T-helper 1 cell treated with Interleukin-12 subunit alpha and Interleukin-12 subunit beta and Interleukin-4 antibody, amounts not matched to agents 30 ng/mL and 1 ng/mL, for 36 hours (primary cell): ENCODE results near the gene TMEM80. TPM values are rescaled to one million over a fixed set of nuclear protein-coding genes. Genes with fewer than 3 reads are reported as not detected.

Source experiments
- intact Hi-C: fragments of 100-400 bp; cut with micrococcal nuclease; formaldehyde crosslinking; loops from one replicate; pipeline ENCODE4 v1.15.1; 2024
- total RNA-seq: library from RNA; stranded (reverse); gene quantifications from 2 replicates; pipeline ENCODE4 v1.2.3, GENCODE V29; 2022

TMEM80 gene
- total RNA-seq, 1 donor from 2014 or later = 27.8 TPM

- intact Hi-C loops = loop anchor here (5.0 kb wide), 1 partner anchor 214 kb away; the partner anchor contains the start of gene CHID1
Measured at GRCh38 chr11:698493-699115, 3.0 kb downstream of the TMEM80 start.

- intact Hi-C loops = loop anchor here (5.0 kb wide), 1 partner anchor 213 kb away; the partner anchor contains the start of gene CHID1
Measured at GRCh38 chr11:699116-699508, 3.5 kb downstream of the TMEM80 start.

DNA sequence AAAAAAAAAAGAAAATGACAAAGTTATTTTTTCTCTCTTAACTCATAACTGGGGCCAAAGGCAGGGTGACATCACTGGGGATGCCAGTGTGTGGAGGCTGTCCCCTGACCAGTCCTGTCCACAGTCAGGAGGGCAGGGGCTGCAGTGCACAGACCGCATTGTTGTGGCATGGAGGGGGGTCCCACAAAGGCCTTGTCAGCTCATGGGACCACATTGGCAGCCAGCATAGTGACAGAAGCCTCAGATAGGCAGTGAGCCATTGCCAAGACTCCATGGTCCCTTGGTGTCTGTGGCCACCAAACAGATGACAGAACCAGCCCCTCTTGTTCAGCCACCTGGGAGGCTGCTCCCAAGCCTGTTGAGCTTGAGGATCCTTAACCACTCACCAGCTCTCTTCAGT lies 4.1 kb downstream of the TMEM80 start:
- intact Hi-C loops = loop anchor here (5.0 kb wide), 1 partner anchor 213 kb away; the partner anchor contains the start of gene CHID1

- intact Hi-C loops = no loop called here
Measured at GRCh38 chr11:701741-702461, 6.3 kb downstream of the TMEM80 start.

DNA sequence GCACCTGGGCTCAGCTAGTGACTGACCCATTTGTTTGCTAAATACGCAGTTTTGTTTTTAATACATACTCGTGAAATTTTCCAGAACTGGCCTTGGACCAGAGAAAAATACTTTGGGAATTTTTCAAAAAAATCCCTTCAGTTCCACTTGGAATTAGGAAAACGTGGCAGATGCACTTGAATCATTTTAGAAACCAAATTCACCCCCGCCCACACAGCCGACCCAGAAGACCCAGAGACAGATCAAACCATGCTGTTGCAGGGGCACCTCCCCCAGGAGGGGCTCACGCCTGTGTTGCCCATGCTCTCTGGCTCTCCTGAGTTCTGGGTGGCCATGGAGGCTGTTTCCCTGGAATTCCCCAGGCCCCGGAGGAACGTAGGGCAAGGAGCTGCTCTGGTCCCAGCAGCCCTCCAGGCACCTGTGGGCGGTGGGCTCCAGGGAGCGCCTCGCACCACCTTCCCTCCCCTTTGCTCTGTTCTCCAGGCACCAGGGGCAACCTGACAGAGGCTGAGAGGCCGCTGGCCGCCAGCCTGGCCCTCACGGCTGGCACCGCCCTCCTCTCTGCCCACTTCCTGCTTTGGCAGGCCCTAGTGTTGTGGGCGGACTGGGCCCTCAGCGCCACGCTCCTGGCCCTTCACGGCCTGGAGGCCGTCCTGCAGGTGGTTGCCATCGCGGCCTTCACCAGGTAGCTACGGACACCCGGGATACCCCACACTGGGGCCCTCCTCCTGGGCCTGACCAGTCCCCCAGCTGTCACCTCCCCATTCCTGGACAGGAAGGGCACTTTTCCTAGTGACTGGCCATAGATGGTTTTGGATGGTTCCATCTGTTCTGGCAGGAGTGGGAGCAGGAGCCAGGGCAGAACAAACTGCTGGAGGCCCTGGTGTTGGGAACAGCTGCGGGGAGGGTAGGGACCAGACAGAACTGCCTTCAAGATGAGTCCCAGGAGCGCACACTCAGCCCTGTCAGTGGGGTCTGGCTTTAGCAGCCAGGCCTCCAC lies 7.1 kb downstream of the TMEM80 start:
- intact Hi-C loops = no loop called here

DNA sequence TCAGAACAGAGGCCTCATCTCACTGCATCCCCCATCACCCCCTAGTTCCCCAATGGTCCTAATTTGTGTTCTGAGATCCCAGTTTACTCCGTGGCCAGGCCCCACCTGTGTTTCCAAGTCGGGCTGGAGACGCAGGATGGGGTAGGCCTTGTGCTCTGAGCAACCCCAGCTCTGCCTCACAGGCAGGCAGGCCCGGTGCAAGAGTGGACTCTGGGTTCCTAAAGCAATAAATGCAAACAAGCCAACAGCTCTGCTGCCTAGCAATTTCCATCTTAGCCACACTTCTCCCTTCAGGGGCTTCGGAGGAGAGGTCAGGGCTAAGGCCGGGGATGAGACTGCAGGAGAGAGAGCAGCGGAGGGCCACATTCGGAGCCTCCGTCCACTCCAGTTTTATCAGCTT lies 7.9 kb downstream of the TMEM80 start:
- intact Hi-C loops = no loop called here

DNA sequence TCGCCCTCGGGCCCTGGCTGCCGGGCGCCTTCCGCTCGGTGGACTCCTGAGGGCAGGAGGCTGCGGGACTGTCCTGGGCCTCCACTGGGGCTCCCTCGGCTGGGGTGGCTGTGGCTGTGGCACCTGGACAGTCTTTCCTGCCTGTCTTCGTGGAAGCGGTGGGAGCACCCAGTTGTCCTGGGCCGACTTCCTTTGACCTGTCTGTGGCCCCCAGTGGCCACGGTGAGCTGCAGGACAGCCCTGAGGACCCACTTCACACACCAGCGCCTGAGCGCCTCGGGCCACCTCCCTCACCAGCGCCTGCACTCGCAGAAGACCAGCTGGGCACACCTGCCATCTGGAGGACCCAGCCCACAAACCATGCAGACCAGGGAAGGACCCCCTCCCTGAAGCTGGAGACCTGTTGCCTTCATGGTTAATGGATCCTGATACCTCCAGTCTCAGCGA lies 8.6 kb downstream of the TMEM80 start:
- intact Hi-C loops = no loop called here

DNA sequence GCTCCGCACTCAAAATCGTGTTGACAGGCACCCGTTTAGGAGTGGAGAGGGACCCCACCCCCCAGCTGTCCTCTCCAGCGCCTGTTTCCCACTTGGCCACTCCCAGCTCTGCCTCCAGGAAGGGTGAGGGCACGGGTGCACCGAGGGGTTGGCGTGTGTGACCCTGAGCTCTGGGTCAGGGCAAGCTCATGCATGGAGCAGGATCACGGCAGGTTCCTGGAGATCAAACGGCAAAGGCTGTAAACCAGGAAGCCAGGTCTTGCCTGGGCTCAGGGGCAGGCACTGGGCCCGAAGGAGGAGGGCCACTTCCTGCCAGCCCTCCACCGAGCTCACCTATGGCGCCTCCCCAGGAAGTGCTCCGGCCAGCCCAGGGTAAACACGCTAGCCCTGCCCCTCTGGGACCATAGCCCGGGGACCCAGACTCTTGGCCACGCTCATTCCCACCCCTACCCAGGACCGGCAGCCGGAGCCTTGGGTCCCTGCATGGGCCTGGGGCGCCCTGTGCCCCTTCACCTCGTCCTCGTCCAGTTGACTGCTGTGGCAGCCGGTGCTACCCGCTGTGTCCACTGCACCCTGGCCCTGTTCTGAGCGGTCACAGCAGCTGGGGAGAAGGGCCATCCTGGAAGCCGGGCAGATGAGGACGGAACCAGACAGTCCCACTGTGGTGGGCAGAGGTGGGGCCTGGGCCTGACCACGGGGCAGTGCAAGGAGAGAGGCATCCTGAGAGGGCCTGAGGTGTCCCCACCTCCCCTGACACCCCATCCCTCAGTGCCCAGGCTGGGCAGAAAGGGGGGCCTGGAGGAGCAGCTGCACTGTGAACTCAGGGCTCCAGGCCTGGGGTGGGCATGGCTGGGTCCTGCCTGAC lies 9.4 kb downstream of the TMEM80 start:
- intact Hi-C loops = no loop called here

DNA sequence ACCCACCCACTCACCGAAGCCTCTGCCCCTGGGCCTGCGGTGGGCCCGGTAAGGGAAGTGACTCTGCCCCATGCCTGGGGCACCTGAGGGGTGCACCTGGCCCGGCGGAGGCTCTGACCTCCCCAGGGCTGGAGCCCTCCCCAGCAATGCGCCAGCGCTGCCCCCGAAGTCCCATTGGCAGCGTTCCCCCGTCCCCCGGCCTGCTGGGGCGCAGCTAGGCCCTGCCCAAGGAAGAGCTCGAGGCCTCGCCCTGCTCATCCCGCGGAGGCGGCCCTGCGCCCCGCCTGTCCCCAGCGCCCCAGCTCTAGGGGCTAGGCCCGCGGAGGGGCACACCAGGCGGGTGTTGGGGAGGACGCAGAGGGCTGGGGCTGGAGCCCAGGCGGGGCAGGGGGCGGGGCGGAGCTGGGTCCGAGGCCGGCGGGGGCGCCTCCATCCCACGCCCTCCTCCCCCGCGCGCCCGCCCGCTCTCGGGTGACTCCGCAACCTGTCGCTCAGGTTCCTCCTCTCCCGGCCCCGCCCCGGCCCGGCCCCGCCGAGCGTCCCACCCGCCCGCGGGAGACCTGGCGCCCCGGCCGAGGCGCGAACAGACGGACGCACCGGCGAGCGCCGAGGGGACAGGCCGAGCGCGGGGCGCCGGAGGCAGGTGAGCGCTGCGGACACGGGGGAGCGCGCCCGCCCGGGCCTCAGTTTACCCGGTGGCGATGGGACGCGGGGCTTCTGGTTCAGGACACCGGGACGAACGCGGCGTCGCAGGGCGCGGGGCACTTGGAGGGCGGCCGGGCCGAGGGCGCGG lies 10.2 kb downstream of the TMEM80 start, which contains the start of gene EPS8L2:
EPS8L2 (plus strand) TSS at position 586 of the 793 bp plus-strand sequence. CDS start 3,177 bp downstream, outside the sequence.
- intact Hi-C loops = no loop called here

- intact Hi-C loops = no loop called here
Measured at GRCh38 chr11:706439-706956, 10.9 kb downstream of the TMEM80 start.

- intact Hi-C loops = no loop called here
Measured at GRCh38 chr11:706957-707816, 11.6 kb downstream of the TMEM80 start.

- intact Hi-C loops = no loop called here
Measured at GRCh38 chr11:707817-708420, 12.3 kb downstream of the TMEM80 start.

DNA sequence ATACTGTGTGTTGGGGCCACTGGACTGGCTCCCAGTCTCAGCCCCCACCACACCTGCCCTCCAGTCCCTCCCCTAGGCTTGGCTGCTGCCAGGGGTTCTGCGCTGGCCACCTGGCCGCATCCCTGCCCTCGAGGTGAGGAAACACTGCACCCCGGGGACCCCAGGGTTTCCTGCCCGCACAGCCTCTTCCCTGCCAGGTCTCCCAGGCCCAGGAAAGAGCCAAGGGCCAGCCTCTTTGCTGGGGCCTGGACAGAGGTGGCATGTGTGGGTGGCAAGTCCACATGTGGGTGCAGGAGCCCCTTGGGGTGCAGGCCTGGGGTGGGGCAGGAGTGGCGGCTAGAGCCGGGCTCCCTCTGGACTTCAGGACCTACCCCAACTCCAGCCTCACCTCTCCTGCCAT lies 12.9 kb downstream of the TMEM80 start:
- intact Hi-C loops = no loop called here

- intact Hi-C loops = no loop called here
Measured at GRCh38 chr11:709109-709997, 13.7 kb downstream of the TMEM80 start.

GRCh38 chr11:714436-714835 lies 18.8 kb downstream of the TMEM80 start:
- intact Hi-C loops = no loop called here

- intact Hi-C loops = loop anchor here (5.0 kb wide), 1 partner anchor 182 kb away; the partner anchor contains the start of genes HRAS and LRRC56
Measured at GRCh38 chr11:719214-720016, 23.8 kb downstream of the TMEM80 start.
